ENCODE measurements around the gene CMTM7. TPM values are rescaled to one million over a fixed set of nuclear protein-coding genes. Genes with fewer than 3 reads are reported as not detected.

CMTM7 gene, protein sequence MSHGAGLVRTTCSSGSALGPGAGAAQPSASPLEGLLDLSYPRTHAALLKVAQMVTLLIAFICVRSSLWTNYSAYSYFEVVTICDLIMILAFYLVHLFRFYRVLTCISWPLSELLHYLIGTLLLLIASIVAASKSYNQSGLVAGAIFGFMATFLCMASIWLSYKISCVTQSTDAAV
- total RNA-seq: 10.2 and 12.5 TPM in 2 replicates

DNA sequence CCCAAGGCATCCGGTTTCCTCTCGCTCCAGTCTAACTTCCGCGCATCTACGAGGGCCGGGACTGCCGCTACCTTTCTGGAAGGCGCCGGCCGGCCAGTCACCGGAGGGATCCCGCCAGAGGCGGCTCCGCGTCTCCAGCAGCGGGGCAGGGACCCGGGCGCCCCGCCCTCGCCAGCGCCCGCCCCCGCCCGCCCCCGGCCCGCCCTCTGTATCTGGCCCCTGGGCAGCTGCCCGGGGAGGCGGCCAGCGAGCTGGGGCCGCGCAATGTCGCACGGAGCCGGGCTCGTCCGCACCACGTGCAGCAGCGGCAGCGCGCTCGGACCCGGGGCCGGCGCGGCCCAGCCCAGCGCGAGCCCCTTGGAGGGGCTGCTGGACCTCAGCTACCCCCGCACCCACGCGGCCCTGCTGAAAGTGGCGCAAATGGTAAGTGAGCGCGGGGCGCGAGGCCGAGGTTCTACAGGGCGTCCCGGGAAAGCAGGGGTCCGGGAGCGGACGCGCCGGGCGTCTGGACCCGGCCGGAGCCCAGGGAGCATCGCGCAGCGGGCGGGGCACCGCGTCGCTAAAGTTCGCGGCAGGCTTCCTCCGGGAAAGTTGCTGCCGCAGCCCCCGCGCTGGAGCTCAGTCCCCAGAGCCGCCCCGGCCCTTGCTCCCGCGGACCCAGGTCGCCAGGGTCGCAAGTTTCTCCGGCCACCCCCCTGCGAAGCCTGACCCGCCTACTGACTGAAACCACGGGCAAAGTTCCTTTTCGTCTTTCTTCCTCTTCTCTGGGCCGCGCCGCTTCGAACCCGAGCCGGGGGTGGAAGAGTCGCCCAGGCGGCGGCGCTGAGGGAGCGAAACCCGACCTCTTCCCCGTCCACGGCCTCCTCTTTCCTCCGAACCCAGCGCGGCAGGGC lies at the start of gene CMTM7:
TSS of gene CMTM7 (plus strand) at position 211 of the 893 bp plus-strand sequence. CDS start at position 265, 54 bp downstream.

DNA sequence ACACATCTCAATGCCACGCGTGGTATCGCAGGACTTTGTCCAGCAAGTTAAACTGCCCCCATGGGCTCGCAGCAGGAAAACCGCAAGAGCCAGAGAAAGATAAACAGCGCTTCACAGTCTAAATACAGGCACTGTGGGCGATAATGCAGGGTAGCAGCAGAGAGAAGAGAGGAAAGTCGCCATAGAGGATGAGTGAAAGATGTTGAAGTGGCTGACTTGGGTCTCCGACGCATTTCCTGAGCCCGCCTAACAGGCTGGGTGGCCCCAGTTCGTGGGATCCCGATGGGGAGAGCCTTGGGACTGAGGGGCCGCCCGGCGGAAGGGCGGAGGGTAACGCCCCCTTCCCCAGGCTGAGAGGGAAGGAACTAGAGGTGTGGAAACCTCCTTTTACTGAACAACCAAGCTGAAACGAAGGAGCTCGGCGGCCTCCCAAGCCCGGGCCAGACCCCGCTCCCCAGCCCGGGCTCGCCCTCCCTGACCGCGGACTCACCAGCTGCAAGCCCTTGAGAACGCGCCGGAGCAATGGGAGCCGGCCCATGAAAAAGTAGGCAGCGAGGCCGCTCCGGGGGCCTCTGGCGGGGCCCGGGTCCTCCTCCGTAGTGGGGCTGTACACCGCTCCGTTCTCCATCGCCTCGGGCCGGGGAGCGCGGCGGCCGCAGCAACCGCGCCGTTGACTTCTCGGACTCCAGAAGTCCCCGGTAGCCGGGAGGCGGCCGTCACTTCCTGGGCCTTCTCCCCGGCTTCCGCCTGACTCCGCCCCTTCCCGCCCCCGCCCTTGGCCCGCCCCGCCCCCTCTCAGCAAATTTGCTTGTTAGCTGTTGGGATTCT lies 110.7 kb downstream of the CMTM7 start, which contains the start of gene CMTM6:
TSS of gene CMTM6 (minus strand) at position 735 of the 828 bp plus-strand sequence. CDS start at position 628, 107 bp downstream.

Other genes with a start within 250 kb of the CMTM7 start
- gene CMTM8, start 153.2 kb upstream of the CMTM7 start, total RNA-seq: not detected in 2 replicates
- gene CMTM6, start 111.0 kb downstream of the CMTM7 start, total RNA-seq: 59.3 and 107 TPM in 2 replicates
- gene DYNC1LI1, start 179.0 kb downstream of the CMTM7 start, total RNA-seq: 24.5 and 38.9 TPM in 2 replicates